Measurements from ENCODE around the gene ANGPTL8.

ANGPTL8 gene

DNA sequence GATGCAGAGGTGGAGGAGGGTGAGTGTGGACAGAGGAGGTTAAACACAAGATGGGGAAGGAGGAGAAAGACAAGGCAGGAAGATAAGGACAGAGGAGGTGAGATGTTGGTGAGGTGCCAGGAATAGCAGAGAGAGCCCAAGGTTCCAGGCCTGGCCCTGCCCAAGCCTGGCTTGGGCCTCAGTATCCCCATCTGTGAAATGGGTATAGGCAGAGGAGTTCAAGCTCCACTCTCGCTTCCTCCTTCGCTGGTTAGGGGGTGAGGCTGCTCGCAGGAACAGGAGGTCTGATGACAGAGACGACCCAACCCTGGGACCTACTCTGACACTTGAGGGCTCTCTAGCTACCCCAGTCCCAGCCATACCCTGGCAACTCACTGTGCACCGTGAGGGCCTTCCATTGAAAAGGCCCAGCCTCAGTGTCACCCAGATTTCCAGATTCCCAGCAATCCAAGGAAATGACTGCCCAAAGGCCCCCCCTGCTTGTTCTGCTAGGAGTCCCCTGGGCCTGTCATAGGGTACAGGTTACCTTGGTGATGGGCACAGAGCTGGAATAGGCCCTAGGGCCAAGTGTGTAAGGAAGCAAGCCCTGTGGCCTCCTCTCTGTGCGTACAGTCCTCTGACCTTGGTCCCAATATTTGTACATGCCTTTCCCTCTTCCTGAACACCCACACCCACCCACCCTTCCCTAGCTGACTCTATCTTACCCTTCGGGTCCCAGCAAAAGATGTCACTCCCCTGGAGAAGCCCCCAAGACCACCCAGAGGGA lies 8.6 kb upstream of the ANGPTL8 start:
- Histone ChIP-seq H3K4me3 (ENCODE audit: low read depth, low read length) (no peak overlapping the region), H3K36me3 (replicated peaks) (peaks cover 11% of the 10 kb centered on the region), H3K27ac (no peak overlapping the region), H3K27me3 (replicated peaks) (no peaks in the 10 kb centered on the region)
- in situ Hi-C loops (cut with HindIII; ENCODE audit: low pct_ligation_motif_present, low sequenced_read_pairs), result no loop called here
- TF ChIP-seq, protein P1, sequence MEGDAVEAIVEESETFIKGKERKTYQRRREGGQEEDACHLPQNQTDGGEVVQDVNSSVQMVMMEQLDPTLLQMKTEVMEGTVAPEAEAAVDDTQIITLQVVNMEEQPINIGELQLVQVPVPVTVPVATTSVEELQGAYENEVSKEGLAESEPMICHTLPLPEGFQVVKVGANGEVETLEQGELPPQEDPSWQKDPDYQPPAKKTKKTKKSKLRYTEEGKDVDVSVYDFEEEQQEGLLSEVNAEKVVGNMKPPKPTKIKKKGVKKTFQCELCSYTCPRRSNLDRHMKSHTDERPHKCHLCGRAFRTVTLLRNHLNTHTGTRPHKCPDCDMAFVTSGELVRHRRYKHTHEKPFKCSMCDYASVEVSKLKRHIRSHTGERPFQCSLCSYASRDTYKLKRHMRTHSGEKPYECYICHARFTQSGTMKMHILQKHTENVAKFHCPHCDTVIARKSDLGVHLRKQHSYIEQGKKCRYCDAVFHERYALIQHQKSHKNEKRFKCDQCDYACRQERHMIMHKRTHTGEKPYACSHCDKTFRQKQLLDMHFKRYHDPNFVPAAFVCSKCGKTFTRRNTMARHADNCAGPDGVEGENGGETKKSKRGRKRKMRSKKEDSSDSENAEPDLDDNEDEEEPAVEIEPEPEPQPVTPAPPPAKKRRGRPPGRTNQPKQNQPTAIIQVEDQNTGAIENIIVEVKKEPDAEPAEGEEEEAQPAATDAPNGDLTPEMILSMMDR (IDR thresholded peaks at IDR 0.05; ENCODE audit: low read depth, low read length, missing control alignments), result no peak
- no peak for DNase-seq

DNA sequence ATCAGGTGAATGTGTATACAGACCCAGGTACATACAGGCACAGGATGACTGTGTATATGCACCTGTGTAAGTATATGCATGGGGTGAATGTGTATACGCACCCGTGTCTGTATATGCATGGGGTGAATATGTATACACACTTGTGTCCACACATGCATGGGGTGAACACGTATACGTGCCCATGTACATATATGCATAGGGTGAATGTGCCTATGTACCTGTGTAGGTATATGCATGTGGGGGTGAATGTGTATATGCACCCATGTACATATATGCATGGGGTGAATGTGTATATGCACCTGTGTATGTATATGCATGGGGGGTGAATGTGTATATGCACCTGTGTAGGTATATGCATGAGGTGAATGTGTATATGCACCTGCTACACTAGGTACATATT lies 6.9 kb upstream of the ANGPTL8 start:
- TF ChIP-seq, protein P1 (IDR thresholded peaks at IDR 0.05; ENCODE audit: low read depth, low read length, missing control alignments), result no peak
- Histone ChIP-seq H3K4me3 (ENCODE audit: low read depth, low read length) (no peak overlapping the region), H3K27ac (no peak overlapping the region), H3K27me3 (replicated peaks) (no peaks in the 10 kb centered on the region), H3K36me3 (replicated peaks) (peaks cover 9% of the 10 kb centered on the region)
- in situ Hi-C loops (cut with HindIII; ENCODE audit: low pct_ligation_motif_present, low sequenced_read_pairs), result no loop called here
- DNase-seq, result no peak

DNA sequence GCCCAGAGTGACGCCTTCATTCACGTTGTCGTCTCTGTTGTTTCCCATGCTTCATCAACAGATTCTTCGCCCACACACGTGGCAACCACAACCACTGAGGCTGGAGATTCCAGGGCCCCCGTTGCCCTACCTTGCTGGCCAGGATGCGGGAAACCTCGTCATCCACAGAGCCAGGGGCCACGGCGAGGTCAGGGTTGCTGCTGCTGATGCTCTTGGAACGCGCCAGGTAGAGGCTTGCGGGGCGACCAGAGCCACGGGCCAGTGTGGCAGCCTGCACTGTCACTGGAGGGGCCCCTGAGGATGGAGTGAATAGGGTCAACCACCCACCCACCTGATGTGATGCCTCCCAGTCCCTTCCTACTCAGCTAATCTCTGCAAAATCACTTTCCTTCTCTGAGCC lies 6.3 kb upstream of the ANGPTL8 start:
- H3K36me3 ChIP-seq (replicated peaks), result peaks cover 9% of the 10 kb centered on the region
- DNase-seq, result no peak
- no peak overlapping the region for H3K4me3 ChIP-seq (ENCODE audit: low read depth, low read length)
- TF ChIP-seq, protein P1 (IDR thresholded peaks at IDR 0.05; ENCODE audit: low read depth, low read length, missing control alignments), result no peak
- H3K27ac ChIP-seq, result no peak overlapping the region
- H3K27me3 ChIP-seq (replicated peaks), result no peaks in the 10 kb centered on the region
- in situ Hi-C loops (cut with HindIII; ENCODE audit: low pct_ligation_motif_present, low sequenced_read_pairs), result no loop called here

DNA sequence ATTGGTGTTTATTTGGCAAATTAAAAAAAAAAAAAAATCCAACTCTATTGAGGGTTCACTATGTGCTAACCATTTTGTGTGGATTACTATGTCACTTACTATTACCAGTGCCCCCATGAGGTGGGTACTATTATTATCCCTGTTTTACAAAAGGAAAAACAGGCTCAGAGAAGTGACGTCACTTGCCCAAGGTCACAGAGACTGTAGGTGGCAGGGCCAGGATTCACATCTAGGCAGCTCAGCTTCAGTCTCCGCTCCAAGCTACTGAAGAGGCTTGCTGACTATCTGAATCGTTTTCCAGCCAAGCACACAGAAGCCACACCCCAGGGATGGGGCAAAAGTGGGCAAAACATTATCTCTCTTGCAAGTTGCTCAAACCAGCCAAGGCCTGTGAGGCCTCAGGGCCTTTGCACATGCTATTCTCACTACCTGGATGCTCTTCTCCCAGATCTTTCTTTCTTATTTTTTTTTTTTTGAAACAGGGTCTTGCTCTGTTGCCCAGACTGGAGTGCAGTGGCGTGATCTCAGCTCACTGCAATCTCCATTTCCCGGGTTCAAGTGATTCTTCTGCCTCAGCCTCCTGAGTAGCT lies 4.8 kb upstream of the ANGPTL8 start:
- in situ Hi-C loops (cut with HindIII; ENCODE audit: low pct_ligation_motif_present, low sequenced_read_pairs), result no loop called here
- TF ChIP-seq, protein P1 (IDR thresholded peaks at IDR 0.05; ENCODE audit: low read depth, low read length, missing control alignments), result no peak

DNA sequence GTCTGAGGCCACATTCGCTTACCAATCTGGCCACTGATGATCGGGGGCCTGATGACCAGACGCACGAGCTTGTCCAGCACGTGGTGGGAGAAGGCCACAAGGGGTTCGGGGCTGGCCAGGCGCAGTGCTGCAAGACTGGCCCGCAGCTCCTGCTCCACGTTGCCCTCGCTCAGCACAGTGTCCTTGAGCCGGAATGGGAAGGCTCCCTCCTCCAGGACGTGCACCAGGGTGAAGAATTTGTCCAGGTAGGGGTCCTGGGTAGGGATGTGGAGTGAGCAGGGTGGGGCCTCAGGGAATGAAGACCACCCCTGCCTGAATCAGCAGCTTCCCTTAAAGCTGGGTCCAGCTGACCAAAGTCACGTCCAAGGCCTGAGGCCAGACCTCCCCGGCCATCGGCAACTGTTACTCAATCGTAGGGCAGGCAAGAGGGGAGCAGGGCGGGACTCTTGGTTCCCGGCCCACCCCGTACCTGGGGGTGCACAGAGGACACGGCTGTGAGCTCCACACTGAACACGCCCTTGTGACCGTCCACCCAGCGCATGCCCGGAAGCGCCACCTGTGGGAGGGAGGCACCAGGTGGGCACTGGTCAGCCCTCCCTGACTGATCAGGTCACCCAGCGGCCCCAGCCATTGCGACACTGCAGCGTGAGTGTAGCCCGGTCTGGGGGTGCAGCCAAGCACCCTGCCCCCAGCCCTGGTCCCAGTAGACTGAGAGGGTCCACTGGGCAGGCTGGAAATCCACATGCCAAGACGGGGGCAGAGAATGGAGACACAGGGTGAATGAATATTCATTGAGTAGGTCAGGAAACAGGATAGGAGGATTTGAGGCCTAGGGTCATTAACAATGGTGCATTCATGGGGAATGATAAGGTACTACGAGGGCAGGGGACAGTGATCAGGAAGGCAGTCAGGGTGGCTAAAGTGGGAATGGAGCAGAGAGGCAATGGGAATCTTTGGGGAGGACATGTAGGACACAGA lies 2.8 kb upstream of the ANGPTL8 start:
- Histone ChIP-seq H3K36me3 (replicated peaks) (peaks cover 9% of the 10 kb centered on the region), H3K27me3 (replicated peaks) (no peaks in the 10 kb centered on the region), H3K4me3 (ENCODE audit: low read depth, low read length) (no peak overlapping the region), H3K27ac (no peak overlapping the region)
- no peak for DNase-seq
- TF ChIP-seq, protein P1 (IDR thresholded peaks at IDR 0.05; ENCODE audit: low read depth, low read length, missing control alignments), result no peak
- in situ Hi-C loops (cut with HindIII; ENCODE audit: low pct_ligation_motif_present, low sequenced_read_pairs), result no loop called here

More for the DNA sequence above, 4.8 kb upstream of the ANGPTL8 start:
- no peak overlapping the region for H3K27ac ChIP-seq
- H3K4me3 ChIP-seq (ENCODE audit: low read depth, low read length), result no peak overlapping the region
- peaks cover 9% of the 10 kb centered on the region for H3K36me3 ChIP-seq (replicated peaks)
- DNase-seq, result no peak
- no peaks in the 10 kb centered on the region for H3K27me3 ChIP-seq (replicated peaks)
